ENCODE results near the gene ITPRIP.

ITPRIP gene

DNA sequence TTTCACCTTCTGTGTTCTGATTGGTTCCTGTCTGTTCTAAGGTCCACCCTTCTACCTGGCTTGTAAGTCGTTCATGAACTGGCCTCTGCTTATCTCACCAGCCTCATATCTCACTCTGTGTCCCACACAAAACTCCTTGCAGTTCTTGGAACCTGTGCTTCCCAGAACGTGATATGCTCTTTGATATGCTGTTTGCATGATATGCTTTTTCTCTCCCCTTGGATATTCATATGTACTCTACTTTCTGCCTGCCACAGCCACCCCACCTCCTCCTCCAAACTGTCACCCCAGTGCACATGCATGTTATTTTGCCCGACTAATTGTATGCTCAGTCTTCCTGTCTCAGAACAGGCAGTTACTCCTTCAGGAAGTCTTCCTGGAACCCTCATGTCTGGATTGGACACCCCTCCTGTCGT, 1.9 kb upstream of the ITPRIP start:
- no peak for DNase-seq

DNA sequence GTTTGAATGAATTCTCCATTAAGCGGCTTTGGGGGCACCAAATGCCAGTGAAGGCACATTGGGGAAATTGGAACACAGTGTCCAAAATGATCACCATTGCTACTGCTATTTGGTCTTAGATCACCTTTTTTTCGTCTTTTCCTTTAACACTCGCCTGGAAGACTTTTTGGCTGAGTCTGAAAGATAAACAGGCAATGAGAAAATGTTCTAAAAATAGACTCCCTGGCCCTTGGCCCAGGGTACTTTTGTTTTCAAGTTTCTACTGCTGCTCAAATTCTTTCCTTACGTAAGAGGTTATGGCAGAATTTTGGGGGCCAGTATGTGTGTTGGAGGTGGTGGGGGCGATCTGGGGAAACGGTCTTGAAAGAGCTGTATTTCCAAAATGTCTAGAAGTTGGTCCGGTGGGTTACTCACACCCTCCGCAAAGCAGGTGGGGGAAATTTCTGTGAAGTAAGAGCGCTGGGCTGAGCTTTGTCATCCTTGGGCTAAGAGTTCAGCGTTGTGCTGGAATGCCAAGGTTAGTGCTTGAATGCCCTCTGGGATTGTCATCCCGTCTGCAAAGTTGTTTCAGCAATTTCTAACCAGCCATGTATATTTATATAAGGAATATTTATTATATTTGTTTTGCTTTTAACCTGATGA, 1.3 kb upstream of the ITPRIP start:
- DNase-seq = peak; percentile 76

DNA sequence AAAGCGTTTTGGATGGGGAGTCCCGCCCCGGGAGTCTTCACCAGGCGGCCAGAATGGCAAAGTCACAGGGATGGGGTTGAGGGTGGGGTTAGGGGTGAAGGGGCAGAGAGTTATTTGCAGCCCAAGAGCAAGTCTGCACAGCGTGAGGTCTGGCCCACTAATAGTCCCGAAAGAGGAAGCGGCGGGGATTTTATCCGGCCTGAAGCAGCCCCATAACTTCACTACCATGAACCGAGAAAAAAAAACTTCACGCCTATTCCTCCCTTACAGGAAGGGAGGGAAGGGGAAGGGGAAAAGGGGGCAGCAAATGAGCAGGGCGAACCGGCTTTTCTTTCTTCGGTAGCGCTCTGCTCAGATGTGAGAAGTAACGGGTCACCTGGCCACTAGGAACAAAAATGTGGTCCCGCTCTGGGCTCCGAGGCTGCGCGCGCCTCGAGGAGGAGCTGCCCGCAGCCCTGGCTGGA, 712 bp downstream of the ITPRIP start:
- peak; percentile 24 for DNase-seq

DNA sequence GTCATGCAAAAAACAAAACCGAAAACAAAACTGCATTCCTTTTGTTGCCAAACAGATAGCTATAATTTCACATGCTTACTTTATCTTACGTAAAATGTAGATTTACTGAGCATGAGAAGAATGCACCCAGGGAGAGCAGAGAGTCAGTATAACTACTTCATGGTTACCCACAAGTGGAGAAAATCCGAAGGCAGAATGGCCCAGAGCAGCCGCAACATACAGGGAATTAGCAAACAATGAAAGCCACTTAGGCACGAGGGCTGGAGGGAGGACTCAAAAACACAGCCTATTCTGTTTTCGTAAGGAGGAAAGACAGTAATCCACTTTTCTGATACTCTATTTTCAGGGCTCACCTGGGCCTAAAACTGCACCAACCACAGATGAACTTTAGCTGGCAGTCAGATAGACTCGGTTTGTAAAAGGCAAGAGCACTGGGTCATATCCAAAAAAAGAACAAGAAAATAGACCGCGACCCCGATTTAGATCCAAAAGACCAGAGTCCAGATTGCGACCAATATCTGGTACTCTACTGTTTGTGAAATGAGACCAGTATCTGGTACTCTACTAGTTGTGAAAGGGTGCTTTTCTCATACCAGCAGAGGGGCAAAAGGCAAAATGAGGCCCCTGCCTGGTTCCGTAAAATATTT, 1.3 kb downstream of the ITPRIP start:
- peak; percentile 69 for DNase-seq

DNA sequence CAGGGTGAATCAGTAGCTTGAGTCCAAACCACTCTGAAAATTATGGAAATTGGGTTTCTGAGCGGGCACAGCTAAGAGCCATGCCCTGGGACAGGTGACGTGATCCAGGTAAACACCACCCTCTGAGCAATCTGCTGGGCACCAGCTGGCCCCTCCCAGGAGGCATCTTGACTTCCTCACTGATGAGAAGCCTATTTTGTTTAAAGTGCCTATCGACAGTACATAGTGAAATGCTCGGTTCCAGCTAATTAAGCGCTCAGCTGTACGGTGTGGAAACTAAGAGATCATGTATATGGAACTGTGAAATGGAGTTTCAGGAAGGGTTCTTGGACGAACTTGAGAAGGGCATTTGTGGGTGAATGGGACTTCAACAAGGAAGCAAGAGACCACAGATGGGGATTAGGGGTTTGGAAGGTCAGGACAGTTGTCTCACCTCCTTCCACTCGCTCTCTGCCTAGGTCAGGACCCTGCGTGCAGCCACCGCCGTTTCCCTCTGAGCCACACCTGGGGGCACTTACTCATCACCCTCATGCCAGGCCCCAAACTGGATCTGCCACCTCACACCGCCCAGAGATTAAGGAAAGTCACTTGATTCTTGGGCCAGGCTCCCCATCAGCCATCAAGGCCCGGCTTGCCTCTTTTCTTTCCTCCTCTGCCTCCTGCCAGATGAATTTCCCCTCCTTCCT, 3.2 kb downstream of the ITPRIP start:
- DNase-seq = no peak

DNA sequence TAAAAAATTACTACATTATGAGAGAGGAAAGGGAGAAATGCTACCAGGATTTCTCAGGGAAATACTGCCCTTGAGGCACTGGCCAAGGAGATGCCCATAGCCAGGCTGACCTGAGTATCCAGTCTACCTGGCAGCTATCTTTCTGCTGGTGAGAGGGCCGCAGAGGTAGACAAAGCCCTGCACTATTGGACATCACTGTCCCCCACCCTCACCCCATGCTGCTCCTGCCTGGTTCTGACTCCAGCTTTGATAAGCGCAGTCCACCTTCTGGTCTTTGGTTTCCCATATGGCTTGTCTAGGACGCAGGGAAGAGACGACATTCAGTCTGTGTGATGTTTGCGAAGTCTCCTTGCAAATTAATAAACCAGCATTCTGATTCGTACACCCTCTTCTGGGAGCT, 3.7 kb downstream of the ITPRIP start:
- DNase-seq = no peak

DNA sequence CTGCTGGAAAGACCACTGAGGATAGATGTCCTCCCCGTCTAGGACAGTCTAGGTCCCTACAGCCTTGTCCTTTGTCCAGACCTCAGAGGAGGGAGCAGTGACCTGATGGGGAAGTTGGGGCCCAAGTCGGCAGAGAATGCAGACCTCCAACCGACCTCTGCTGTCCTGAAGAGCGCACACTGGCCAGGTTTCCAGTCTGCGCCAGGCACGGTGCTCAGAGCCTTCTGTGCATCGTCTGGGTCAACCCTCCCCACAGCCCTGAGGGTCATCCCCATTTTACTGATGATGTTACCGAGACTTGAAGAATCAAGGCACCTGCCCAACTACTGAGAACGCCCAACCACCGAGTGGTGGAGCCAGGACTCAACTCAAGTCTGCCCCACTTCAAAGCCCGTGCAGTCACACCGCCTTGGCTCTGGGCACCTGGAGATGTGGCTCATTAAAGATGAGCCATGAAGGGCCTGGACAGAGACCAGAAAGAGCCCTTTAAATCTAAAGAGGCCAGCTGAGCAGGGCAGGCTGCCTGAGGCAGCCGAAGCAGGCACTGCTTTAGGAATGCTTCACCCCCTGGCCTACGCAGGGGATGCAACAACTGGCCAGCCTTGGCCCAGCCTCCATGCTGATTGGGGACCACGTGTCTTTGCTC, 4.4 kb downstream of the ITPRIP start:
- no peak for DNase-seq

DNA sequence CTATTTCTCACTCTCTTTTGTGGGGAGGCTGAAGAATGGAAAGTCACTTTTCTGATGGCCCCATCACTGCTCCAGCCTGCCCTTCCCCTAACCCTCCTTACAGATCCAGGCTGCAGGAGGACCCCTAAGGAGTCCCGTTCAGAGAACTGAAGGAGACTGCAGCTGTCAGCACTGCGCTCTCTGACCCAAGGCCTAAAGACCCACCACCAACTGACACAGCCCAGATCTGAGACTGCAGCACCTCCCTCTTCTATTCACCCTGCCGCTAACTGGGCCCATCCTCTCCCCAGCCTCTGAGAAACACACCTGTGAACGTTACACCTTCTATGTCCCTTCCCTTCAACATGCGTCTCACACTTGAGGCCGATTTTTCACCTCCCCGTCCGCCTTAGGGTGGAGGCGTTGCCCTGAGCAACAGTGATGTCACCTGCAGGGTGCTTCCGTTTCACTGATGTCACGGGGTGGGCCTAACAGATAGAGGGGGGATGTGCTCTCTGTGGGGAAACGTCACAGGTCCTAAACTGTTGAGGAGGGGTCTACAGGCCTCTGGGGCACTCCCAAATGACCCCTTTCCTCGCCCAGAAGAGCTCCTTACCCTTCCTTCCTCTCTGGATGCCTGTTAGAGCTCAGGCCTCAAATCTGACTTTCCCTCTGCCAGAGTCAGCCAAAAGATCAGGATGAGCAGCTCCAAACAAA, 5.1 kb downstream of the ITPRIP start:
- DNase-seq = no peak

DNA sequence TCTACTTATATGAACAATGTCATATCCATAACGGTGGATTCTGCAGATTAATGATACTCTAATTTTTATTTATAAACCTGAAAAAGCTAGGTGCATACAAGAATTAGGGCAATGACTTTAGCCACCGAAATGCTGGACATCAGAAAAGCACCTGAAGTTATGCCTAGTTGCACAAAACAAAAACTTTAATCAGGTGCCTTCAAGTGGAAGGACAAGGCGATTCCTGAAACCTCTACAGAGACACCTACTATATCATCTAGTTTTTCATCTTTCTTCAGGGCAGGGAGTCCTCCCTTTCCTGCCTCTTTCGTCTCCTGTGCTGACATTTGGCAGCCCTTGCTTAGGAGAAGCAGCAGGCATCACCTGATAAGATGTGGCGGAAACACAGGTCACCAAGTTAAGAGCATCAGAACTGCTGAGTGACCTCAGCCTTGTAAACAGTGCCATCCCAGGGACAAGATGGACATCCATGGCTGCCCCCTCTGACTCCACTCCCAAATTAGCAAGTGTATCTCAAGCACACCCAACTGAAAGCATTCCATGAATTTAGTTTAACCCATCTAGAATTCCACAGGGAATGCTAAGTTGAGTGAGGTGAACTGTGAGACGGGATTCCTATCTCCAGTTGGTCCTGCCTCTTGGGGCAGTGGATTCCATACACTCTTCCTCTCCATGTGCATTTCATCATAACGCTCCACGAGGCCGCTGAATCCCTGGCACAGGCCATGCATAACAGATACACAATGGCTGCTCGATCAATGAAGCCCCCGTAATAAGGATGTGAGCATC, 5.8 kb downstream of the ITPRIP start:
- peak; percentile 69 for DNase-seq

DNA sequence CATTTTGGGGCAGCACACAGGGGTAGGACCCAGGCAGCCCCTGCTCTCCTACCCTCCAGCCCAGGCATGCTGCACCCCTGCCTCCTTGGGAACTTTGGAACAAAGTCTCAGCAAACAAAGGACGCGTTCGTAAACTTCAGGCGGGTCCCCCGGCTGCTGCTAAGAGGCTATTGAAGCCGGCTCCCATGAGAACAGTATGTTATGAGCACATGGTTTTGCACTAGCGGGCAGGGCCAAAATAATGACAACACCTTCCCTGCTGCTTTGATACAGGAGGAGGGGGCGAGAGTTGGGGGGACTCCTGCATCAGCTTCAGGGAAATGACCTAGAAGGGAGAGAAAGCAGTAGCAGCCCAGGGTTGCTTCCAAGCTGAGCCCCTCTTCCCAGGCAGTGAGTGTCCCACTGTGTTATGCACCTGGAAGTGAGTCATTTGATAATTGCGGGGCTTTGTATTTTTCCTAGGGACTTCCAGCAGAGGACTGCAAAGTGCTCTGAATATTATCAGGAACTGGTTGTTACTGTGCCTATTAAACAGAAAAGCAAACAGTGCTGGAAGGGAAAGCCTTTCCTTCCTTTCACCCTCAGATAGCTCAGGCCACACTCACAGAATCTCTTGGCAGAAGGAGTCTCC, 6.9 kb downstream of the ITPRIP start:
- DNase-seq = peak; percentile 61

DNA sequence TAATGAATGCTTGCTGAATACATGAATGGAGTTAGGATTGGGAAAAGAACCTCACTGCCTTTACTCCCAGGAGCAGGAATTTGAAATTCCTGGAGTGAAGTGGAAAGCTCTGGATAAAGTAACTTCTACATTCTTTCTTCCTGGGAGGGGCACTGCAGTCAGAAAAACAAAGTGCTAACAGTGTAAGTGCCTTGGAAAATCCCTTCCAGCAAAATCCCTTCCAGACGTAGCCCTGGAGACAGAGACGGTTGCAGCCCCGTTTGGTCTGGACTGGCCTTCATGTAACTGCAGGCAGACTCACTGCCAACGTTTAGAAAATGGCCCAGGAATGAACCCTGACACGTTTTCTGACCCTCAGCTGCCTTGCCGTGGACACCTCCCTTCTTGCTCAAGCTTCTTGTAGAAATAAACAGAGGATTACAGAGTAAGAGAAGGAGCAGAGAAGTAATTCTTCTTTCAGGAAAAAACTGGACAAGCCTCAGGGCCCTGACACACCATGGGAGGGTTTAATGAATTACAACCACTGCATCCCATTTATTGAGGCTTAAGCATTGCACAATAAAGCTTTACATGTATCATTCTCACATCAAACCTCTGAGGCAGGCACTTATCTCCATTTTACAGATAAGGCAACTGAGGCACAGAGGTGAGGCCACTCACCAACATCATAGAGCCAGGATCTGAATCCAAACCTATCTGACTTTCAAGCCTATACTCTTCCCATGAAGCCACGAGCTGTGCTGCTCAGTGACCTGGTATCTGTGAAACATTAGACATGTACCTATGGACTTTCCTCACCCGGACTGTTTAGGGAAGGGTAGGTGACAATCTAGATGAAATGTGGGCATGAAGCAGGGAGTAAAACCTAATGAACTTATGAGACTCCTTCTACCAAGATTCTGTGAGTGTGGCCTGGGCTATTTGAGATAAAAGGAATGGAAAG, 7.8 kb downstream of the ITPRIP start:
- peak; percentile 85 for DNase-seq

DNA sequence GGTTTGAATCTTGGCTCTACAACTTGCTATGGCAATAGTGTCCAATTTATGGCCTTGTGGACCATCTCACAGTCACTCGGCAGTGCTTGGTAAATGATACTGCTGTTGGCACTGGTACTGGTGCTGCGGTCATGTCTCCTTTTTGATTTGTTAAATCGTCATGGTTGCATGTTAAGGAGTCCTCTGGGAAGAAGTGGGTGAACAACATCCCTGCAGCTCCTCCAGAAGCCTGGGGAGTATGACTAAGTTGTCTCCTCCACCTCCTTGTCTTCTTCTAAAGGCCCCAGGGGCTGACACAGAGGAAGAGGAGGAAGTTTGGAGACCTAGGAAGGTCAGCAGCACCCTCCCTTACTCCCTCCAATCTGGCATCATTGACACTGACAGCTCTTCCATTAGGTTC, 8.5 kb downstream of the ITPRIP start:
- DNase-seq = peak; percentile 87

DNA sequence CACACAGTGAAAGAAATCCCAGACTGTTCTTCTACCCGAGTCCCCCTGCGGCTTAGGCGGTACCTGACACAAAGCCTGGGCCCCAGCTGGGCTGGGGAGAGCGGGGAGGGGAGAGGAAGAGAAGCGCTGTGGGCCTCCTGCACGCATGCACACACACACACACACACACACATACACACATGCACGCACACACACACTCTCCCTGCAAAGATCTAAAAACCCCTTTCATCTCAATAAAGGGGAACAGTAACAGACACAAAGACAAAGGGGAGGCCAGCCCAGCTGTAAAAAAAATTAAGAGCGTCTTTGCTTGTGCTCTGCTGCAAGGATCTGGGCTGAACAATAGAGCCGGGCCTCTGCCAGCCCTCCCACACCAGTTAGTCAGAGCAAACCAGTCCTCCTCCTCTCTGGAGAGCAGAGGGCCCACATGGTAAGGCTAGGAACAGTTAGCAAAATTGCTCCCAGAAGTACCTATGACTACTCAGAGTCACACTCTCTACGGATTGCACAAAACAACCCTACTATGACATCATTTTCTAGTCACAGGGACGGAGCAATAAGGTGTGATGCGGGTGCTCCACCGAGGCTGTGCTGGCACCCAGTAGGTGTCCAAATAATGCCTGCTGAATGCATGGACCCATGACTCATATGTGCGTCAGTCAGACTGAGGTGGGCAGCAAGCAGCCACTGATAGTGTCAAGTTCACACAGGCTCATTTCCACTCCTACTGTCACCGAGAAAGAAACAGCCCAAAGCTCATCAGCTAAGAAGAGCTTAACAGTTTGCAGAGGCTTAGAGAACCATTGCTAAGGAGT, 9.2 kb downstream of the ITPRIP start:
- peak; percentile 87 for DNase-seq

DNA sequence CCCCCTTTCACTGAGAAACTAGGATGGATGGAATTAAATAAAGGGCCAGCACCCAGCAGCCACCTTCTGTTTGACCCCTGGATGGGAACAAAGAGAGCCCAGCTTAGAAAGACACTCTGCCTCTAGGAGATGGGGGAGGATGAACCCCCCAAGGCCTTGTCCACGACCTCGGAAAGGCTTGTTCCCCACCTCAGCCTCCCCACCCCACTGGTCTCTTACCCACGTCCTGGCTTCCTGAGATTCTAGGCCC, 9.7 kb downstream of the ITPRIP start:
- no peak for DNase-seq

DNA sequence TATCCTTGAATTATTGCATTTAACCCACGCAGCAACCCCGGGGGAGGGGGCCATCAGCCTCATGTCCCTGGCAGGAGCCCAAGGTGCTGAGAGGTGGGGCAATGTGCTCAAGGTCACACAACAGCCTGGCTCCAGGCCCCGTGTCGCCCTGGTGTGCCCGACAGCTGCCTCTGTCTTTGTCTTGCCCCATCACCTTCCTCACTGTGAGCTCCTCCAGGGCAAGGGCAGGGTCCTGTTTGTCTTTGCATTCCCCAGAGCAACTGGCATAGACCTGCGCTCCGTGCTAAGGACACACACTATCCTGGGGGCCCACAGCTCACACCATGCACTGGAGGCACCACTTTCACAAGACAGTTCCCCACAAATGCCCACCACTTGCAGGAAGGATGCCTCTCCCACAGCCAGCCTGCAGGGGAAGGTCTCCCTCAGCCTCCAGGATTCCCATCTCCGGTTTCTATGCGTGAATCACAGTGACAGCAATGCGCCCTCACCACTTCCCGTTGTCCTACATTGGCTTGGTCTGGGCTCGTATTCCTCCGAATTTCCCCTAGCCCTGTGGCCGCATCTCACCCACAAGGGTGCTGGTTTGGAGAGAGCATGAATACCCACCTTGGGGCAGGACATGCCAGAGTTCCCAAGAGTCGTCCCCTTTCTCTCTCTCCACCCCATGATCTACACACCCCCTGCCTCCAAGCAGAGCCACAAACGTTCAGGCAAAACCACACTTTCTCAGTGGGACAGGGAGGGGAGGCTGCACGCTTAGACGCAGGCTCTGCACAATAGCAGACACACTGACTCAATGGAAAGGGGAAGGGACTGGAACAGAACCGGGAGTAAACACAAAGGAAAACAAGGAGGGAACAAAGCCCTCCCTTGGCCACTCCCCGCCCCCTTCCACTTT, 10.3 kb downstream of the ITPRIP start:
- peak; percentile 93 for DNase-seq

DNA sequence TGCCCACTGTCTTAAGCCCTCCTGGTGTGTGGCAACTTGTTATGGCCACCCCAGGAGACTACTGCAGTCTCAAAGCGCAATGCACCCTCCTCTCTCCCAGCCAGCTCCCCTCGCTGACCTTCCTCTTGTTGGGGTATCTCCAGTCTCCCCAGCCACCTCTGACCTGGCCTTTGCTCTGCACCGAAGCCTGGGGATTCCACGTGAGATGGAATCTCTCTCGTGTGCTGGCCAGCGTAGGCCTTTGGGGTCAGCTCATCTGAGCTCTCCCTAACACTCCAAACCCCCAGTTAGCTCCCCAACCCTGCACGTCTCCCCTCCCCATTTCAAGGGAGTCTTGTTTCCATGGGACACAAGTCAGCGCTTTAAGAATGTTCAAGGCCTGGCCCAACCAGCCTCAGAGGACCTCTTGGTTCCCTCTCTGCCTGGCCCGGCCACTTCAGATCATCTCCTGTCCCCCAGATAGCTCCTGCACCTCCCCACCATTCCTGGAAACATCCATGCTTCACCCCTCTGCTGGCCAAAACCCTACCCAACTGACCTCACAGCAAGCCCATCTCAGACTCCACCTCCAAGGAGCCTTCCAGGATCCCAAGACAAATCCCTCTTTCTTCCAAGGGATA, 11.2 kb downstream of the ITPRIP start:
- no peak for DNase-seq

DNA sequence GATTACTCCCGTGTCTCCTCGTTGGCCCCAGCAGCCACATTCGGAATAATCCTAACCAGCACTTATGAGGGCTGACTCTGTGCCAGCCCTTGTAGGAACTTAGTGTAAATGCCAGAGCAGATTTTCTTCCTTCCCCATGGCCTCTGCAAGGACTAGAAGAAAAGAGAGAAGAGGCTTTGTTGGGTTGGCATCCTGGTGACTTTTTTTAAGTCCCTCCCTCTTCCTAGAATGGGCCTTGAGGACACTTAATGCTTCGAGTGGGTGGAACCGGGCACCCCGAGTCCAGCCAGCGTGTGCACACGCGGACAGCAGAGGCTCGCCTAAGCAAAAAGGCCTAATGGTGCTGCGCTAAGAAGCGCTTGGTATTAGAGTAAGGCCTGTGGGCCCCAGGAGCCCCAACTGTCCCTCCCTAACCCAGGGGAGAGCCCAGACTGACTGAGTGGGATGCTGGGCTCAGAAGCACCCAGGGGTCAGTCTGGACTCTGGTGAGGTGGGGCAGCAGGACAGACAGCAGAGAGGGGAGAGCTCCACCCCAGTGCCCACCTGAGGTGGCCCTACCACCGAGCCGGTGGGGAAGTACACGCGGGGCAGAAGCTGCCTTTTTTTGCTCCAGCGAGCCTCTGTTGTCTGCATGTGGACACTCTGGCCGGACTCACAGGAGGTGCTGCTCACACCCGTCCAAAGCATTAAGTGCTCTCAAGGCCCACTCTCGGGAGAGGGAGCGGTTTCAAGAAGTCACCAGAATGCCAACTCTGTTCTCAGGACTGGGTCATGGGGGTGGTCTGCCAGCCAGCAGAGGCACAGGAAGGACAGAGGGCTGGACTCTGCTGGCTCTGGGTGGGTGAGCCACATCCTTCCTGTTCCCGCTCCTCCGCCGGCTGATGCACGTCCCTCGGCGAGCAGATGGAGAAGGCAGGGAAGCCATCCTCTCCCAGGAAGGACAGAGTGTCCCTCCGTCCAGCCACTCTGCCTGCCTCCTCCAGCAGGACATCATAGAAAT, 12.5 kb downstream of the ITPRIP start:
- DNase-seq = no peak

Data from fibroblast of skin of back (primary cell).